Measurements from ENCODE around the gene OSBP2. TPM values are rescaled to one million over a fixed set of nuclear protein-coding genes. Genes with fewer than 3 reads are reported as not detected.

The OSBP2 gene
- total and polyA plus RNA-seq, 4 donors, result 1.1 to 12.3 (median 2.6) TPM

GRCh38 chr22:30747493-30747892, 52.8 kb downstream of the OSBP2 start:
- Histone ChIP-seq H3K4me3 (no peak overlapping the region), H3K27me3 (ENCODE audit: control insufficient read depth in 3 of 3, insufficient read depth in 3 of 3, low read length in 2 of 3) (no peaks in the 10 kb centered on the region), H3K27ac (ENCODE audit: low read depth in 1 of 2, low read length in 1 of 2) (no peak overlapping the region), H3K9me3 (ENCODE audit: control insufficient read depth in 4 of 4, insufficient read depth in 3 of 4, low read length in 3 of 4) (no peaks in the 10 kb centered on the region), H3K4me1 (ENCODE audit: control insufficient read depth in 5 of 5, insufficient read depth in 5 of 5, low read length in 5 of 5) (peaks cover 0 to 5% (median 0%) of the 10 kb centered on the region in 5 donors), H3K36me3 (ENCODE audit: control insufficient read depth in 4 of 4, insufficient read depth in 4 of 4, low read length in 4 of 4) (no peaks in the 10 kb centered on the region), H3K9ac (ENCODE audit: insufficient read depth in 1 of 2, low read length in 2 of 2) (no peak overlapping the region)
- WGBS, 2 donors, result 68 to 73% methylated on average over 7 of the region's 7 CpGs
- no peak for DNase-seq
- no peak for TF ChIP-seq CTCF (IDR thresholded peaks at IDR 0.05; ENCODE audit: control extremely low read depth, extremely low read depth)
- no peak for ATAC-seq (ENCODE audit: insufficient read depth, low FRiP score)

- H3K9ac ChIP-seq (ENCODE audit: insufficient read depth in 1 of 2, low read length in 2 of 2), result no peak overlapping the region
- no peaks in the 10 kb centered on the region for H3K36me3 ChIP-seq (ENCODE audit: control insufficient read depth in 4 of 4, insufficient read depth in 4 of 4, low read length in 4 of 4)
- no peaks in the 10 kb centered on the region for H3K4me1 ChIP-seq (ENCODE audit: control insufficient read depth in 5 of 5, insufficient read depth in 5 of 5, low read length in 5 of 5)
- TF ChIP-seq CTCF (IDR thresholded peaks at IDR 0.05; ENCODE audit: control extremely low read depth, extremely low read depth), result no peak
- H3K27ac ChIP-seq (ENCODE audit: low read depth in 1 of 2, low read length in 1 of 2), result no peak overlapping the region
- H3K27me3 ChIP-seq (ENCODE audit: control insufficient read depth in 3 of 3, insufficient read depth in 3 of 3, low read length in 2 of 3), result no peaks in the 10 kb centered on the region
- ATAC-seq (ENCODE audit: insufficient read depth, low FRiP score), result no peak
- H3K9me3 ChIP-seq (ENCODE audit: control insufficient read depth in 4 of 4, insufficient read depth in 3 of 4, low read length in 3 of 4), result no peaks in the 10 kb centered on the region
- WGBS, 2 donors, result 82 to 84% methylated on average over 3 of the region's 3 CpGs
- H3K4me3 ChIP-seq, result no peak overlapping the region
- no peak for DNase-seq
Observed at GRCh38 chr22:30749272-30749671, 54.6 kb downstream of the OSBP2 start.

DNA sequence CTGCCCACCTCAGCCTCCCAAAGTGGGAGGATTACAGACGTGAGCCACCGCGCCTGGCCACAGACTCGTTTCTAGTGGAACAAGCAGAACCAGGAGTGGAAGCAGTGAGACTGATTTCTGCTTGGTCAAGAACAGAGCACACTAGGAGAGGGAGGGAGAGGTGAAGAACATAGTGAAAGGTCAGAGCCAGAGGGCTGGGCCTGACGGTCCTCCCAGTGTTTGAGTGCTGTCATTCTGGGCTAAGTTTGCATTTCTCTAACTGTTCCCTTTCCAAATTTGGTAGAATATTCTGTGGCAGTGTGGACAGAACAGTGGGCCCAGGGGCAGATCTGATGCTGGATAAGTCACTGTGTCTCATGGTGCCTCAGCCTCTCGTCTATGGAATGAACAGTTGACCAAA, 55.2 kb downstream of the OSBP2 start:
- H3K27ac ChIP-seq (ENCODE audit: low read depth in 1 of 2, low read length in 1 of 2), result no peak overlapping the region
- no peaks in the 10 kb centered on the region for H3K9me3 ChIP-seq (ENCODE audit: control insufficient read depth in 4 of 4, insufficient read depth in 3 of 4, low read length in 3 of 4)
- 82 to 86% methylated on average over 6 of the region's 6 CpGs for WGBS, 2 donors
- no peak for TF ChIP-seq CTCF (IDR thresholded peaks at IDR 0.05; ENCODE audit: control extremely low read depth, extremely low read depth)
- no peak for DNase-seq
- no peak overlapping the region for H3K9ac ChIP-seq (ENCODE audit: insufficient read depth in 1 of 2, low read length in 2 of 2)
- H3K36me3 ChIP-seq (ENCODE audit: control insufficient read depth in 4 of 4, insufficient read depth in 4 of 4, low read length in 4 of 4), result no peaks in the 10 kb centered on the region
- no peaks in the 10 kb centered on the region for H3K27me3 ChIP-seq (ENCODE audit: control insufficient read depth in 3 of 3, insufficient read depth in 3 of 3, low read length in 2 of 3)
- ATAC-seq (ENCODE audit: insufficient read depth, low FRiP score), result no peak
- H3K4me1 ChIP-seq (ENCODE audit: control insufficient read depth in 5 of 5, insufficient read depth in 5 of 5, low read length in 5 of 5), result no peaks in the 10 kb centered on the region
- H3K4me3 ChIP-seq, result no peak overlapping the region

DNA sequence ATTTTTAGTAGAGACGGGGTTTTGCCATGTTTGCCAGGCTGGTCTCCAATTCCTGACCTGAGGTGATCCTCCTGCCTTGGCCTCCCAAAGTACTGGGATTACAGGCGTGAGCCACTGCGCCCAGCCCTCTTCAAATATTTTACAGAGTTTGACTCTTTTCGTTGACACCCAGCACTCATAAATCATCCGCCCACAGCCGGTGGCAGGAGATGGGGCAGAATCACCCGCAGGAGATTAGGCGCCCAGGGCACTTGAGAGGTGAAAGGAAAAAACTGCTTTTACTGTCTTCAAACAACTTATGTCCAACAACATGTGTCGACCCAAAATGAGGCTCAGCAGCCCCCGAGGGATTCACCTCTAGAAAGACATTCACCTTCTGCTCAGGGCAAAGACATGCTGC, 56.9 kb downstream of the OSBP2 start:
- Histone ChIP-seq H3K27ac (ENCODE audit: low read depth in 1 of 2, low read length in 1 of 2) (no peak overlapping the region), H3K4me3 (no peak overlapping the region), H3K36me3 (ENCODE audit: control insufficient read depth in 4 of 4, insufficient read depth in 4 of 4, low read length in 4 of 4) (no peaks in the 10 kb centered on the region), H3K9me3 (ENCODE audit: control insufficient read depth in 4 of 4, insufficient read depth in 3 of 4, low read length in 3 of 4) (no peaks in the 10 kb centered on the region), H3K4me1 (ENCODE audit: control insufficient read depth in 5 of 5, insufficient read depth in 5 of 5, low read length in 5 of 5) (no peaks in the 10 kb centered on the region), H3K27me3 (ENCODE audit: control insufficient read depth in 3 of 3, insufficient read depth in 3 of 3, low read length in 2 of 3) (no peaks in the 10 kb centered on the region), H3K9ac (ENCODE audit: insufficient read depth in 1 of 2, low read length in 2 of 2) (no peak overlapping the region)
- WGBS, 2 donors, result 82 to 83% methylated on average over 10 of the region's 10 CpGs
- TF ChIP-seq CTCF (IDR thresholded peaks at IDR 0.05; ENCODE audit: control extremely low read depth, extremely low read depth), result no peak
- no peak for DNase-seq
- no peak for ATAC-seq (ENCODE audit: insufficient read depth, low FRiP score)

Measured in lung (tissue), 12 donors.